Thyroid gland (tissue), 4 donors: ENCODE results near the gene MGMT.

Experiments
- POLR2A ChIP-seq, 2 donors: fragments of 450-650 bp; IDR thresholded peaks; one replicate each; pipeline ENCODE4 v1.6.1; 2017; ENCODE audit warnings: antibody characterized with exemption in 2 of 2, mild to moderate bottlenecking in 2 of 2, moderate library complexity in 1 of 2
- TF ChIP-seq, protein P1 (sequence below), 6 experiments: fragments of 200-600 bp in 3 of 6; fragments of 450-650 bp in 3 of 6; sonication (generic) in 3 of 6; IDR thresholded peaks; one replicate each; pipeline ENCODE4 v1.5.1; 2016 to 2019; ENCODE audit warnings: antibody characterized with exemption in 6 of 6, mild to moderate bottlenecking in 2 of 6, inconsistent platforms in 1 of 6, moderate library complexity in 1 of 6

DNA sequence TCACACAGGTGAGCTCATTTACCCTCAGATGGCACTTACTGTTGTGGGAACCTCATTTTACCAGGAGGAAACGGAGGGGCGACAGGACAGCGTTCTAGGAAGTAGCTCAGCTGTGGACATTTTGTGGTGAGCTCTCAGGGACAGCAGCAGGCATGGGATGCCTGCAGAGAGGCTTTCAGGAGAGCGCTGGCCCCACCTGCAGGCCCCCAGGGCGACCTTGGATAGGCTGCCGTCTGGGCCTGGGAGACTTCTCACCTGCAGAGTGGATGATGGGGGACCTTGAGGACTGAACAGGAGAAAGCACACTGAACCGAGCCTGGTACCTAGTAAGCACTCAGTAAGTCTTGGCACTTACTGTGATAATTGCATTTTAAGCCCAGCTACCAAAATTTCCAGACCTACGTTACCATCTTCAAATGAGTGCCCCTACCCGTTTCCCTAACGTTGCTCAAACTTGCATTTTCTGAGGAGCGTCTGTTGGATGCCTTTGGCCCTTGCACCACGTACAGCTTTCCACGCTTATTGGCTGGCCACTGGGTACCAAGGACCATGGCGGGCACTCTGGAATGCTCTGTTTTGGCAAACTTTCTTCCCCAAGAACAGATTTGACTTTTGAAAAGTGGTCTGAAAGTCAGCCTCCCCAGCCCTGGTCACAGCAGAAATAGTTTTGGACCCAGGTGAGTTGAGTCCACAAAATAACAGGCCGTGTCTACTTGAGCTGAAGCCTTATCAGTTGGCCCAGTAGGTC, 273.7 kb downstream of the MGMT start:
- TF ChIP-seq, protein P1, sequence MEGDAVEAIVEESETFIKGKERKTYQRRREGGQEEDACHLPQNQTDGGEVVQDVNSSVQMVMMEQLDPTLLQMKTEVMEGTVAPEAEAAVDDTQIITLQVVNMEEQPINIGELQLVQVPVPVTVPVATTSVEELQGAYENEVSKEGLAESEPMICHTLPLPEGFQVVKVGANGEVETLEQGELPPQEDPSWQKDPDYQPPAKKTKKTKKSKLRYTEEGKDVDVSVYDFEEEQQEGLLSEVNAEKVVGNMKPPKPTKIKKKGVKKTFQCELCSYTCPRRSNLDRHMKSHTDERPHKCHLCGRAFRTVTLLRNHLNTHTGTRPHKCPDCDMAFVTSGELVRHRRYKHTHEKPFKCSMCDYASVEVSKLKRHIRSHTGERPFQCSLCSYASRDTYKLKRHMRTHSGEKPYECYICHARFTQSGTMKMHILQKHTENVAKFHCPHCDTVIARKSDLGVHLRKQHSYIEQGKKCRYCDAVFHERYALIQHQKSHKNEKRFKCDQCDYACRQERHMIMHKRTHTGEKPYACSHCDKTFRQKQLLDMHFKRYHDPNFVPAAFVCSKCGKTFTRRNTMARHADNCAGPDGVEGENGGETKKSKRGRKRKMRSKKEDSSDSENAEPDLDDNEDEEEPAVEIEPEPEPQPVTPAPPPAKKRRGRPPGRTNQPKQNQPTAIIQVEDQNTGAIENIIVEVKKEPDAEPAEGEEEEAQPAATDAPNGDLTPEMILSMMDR (IDR thresholded peaks at IDR 0.05), result no peak
- TF ChIP-seq POLR2A (IDR thresholded peaks at IDR 0.05), result no peak
